T47D (cell line): ENCODE data around the gene TCFL5.

Experiments used
- DNase-seq, 2 experiments: peaks; one replicate each; pipeline versions ENCODE4 v3.0.0 to v3.0.0-alpha.2; 2011 to 2012; ENCODE audit warnings: low read depth in 1 of 2, low spot score in 1 of 2
- JUND ChIP-seq: IDR thresholded peaks from 2 replicates; pipeline ENCODE4 v1.6.1; 2012; ENCODE audit warnings: low read depth
- in situ Hi-C: cut with HindIII; loops from 2 replicates; pipeline ENCODE4 v1.10.0; 2016; ENCODE audit warnings: low sequenced_read_pairs, low pct_unique_long_range_greater_than_20kb

The TCFL5 gene

DNA sequence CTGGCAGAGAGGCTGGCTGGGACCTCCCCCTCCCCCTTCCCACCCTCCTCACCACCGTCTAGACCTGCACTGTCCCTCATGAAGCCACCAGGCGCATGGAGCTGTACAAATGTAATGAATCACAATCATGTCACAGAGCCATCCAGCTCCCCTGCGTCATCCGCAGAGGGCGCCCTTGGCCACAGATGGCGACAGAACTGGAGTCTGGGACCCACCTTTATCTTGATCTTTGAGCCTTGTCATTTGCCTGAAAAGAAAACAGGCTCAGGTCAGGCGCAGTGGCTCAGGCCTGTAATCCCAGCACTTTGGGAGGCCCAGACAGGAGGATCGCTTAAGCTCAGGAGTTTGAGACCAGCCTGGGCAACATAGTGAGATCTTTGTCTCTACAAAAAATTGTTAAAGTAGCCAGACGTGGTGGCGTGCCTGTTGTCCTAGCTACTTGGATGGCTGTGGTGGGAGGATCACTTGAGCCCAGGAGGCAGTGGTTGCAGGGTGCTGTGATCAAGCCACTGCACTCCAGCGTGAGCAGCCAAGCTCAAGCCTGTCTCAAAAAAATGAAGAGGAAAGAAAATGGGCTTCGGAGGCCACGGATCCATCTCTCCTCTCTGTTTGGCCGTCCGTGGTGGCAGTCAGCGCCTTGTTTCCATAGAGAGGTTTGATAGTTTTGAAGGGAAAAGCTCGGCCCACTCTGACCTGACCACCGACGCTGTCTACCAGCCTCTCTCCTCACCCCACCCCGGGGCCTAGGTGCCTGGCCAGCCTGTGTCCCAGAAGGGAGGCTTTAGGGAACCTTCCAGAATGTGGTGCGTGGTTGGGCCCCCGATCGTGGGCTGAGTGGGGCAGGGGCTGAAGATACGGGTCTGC, 38.6 kb downstream of the TCFL5 start:
- TF ChIP-seq JUND = no peak
- DNase-seq = peak; percentile 95 to 96
- in situ Hi-C loops = no loop called here

DNA sequence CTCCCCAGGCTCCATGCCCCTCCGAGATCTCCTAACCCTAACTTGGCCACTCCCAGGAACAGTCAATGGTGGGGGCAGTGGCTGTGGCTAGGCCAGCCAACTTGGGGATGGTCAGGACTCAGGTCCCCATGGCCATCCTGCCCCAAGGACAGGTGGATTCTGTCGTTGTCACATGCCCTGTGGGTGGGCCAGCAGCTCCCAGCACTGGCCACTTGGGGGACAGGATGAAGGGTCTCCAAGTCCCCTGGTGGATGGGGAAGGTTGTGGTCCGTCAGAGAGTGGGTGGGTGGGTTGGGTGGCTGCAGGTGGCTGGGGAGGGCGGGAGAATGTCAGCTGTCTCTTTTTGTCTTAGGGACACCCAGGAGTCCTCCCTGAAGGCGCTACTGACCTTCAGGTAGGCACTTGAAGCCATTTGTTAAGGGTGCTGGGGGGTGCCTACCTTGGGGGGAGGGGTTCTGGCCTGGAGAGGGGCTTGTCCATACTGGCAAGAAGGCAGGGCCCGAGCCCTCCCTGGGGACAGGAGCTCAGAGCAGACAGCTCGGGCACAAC, 39.3 kb downstream of the TCFL5 start:
- in situ Hi-C loops = no loop called here

DNA sequence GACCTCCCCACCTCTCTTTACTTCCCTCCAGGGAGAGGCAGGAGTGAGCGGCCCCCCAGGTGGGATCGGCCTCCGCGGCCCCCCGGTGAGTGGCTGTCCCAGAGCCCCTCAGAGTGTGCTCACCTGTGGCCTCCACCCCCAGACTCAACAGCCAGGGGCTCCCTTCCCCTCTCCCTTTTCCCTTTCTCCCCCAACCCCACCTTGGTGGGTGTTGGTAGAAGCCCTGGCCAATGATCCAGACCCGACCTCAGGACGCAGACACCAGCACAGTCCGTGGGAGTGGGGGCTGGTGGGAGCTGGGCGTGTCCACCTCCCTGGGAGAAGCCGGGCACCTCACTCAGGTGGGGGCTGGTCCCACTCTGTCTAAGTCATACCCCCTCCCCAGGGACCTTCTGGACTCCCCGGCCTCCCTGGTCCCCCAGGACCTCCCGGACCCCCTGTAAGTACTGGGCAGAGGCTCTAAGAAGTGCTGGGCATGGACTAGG, 39.9 kb downstream of the TCFL5 start:
- no peak for DNase-seq
- no peak for TF ChIP-seq JUND
- in situ Hi-C loops = no loop called here

More for the DNA sequence above, 39.3 kb downstream of the TCFL5 start:
- no peak for TF ChIP-seq JUND
- DNase-seq = no peak

DNA sequence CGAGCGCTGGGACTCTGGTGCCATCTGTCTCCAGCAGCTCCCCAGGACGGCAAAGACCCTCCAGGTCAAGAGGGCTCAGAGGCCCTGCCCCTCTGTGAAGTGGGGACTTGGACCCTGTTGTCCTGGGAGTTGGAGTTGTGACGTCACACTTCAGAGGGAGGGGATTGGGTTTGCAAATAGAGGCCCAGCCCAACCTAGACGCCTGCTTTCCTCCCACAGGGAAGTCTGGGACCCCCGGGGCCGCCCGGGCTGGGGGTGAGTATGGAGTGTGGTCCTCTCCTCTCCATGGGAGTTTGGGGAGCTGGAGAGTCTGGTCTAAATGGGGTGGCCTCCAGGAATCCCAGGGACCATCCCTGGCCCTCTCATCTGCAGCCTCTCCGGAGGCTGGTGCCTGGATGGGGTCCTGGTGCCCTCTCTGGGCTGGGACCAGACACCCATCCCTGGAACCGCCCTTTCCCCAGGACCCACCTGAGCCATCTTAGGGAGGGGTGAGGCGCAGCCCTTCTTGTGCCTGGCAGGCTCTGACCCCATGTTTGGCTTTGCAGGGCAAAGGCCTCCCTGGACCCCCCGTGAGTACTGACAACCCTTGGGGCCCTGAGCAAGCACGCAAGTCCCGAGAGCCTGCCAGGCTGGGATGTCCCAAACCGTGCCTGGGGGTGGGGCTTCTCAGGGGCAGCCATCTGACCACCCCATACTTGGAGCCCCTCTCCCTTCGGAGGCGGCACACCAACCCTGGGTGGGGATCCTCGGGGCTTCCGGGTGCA, 40.5 kb downstream of the TCFL5 start:
- no peak for DNase-seq
- in situ Hi-C loops = no loop called here

DNA sequence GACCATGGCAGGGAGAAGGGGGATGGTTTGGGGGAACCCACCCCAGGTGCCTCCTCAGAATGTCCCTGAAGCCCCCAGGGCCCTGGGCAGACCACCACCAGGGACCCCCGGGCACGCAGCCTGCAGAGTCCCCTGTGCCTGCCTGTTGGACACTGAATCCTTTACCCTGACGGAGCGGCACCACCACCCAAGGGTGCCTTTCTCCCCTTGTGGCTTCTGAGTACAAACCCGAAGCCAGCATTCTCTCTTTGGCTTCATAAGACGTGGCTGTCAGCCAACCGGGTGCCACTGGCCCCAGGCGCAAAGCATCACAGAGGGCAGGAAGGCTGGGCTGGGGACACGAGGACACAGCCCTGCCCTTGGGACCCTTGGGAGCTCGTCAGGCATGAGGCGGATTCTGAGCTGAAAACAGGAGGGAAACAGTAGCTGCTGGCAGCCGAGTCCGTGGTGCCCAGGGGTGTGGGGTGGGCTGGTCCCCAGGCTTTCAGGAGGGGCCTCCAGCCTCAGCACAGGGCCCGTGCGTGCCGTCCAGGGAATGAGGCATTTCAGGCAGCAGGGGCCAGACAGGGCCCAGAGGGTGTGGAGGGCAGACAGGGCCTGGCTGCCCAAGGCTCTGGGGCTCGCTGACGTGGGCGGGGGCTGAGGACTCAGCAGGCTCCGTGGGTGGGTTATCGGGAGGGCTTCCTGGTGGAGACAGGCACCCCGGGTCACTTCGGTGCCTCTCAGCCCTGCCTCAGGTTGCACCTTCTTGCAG, 41.2 kb downstream of the TCFL5 start:
- peak; percentile 73 to 88 for DNase-seq
- TF ChIP-seq JUND = no peak
- in situ Hi-C loops = no loop called here

More for the DNA sequence above, 40.5 kb downstream of the TCFL5 start:
- TF ChIP-seq JUND = no peak

DNA sequence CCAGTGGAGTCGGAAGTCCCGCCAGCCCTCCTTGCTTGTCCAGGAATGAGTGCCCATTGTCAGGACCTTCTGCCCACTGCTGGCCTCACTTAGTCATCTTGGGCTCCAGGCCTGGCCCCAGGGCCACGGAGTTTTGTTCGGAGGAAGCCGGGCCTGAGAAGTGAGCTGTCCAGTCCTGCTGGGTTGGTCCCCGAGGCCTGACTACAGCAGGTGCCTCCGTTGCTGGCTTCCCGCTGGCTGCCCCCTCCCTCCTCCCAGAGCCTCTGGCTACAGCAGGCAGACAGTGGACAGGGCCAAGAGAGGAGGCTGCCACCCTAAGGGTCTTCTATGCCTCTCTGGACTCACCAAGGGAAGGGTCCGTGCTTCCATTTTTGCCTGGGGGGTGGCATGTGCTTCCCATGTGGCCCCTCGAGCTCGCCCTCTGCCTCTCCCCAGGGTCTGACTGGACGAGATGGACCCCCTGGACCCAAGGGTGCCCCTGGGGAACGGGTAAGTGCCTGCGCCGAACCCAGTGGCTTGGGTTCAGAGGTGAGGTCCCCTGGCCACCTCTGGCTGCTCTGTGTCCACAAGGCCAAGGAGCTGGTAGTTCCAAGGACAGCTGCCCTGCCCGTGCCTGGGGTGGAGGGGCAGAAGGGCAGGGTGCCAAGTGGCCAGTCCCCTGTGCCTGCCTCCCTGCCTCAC, 42.0 kb downstream of the TCFL5 start:
- TF ChIP-seq JUND = no peak
- peak in 1 of 2 experiments; percentile 55 for DNase-seq
- in situ Hi-C loops = no loop called here

DNA sequence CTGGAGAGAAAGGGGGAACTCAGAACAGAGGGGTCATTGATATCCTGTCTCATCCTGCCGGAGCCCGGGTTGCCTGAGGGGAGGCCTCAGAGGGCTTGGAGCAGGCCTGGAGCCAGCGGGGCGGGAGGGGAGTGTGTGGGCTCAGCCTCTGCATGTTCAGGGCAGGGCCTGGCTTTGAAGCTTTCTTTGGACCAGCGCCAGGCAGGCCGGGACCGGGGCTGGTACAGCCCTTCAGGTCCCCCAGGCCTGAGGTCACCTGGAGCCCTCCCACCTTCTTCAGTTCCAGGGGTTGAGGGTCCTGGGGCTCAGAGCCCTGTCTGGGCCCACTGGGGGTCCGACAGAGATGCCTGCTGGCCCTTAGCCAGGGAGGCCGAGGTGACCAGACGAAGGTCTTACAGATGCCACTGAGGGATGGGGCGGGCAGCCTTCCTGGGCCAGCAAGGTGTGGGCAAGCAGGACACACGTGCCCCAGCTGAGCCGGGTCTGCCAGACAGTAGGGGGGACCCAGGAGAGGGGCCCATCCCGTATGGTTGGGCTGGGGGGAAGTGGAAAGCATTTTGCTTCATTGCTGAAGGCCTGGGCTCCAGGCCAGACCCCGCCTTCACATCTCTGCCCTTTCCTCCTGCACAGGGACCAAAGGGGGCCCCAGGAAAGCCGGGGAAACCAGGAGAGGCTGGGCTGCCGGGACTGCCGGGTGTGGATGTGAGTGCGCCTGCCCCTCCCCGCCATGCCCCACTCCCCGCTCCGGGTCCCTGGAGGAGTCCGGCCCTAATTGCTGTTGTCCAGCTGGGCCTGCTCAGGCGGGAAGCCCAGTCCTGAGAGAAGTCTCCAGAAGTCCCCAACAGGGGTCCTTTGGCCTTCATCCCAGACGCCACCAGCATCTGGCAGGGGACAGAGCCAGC, 42.8 kb downstream of the TCFL5 start:
- no peak for DNase-seq
- in situ Hi-C loops = no loop called here
- no peak for TF ChIP-seq JUND

DNA sequence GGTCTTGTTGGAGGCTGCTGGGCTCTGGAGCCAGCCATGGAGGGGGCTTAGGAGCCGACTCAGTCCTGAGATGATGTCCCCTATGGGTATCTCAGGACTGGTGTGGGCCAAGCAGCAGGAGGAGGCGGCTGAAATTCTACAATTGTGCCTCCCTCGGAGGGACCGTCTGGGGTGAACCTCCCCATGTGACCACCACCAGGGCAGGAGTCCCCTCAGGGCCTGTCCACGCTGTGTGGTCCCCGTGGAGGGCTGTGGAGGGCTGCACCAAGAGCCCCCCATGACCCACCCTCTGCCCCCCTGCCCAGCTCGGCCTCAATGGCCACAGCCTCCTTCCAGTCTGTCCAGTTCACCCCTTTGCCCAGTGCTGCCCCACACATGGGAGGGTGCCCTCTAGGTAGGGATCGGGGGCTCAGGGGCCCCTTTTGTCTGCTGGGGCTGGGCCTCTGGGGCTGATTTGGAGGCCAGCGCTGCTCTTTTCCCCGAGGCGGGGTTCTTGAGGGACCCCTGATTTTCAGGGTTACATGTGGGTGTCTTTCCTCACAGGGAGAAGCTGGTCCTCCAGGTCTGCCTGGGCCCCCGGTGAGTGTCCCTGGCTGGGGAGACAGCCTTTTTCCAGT, 43.5 kb downstream of the TCFL5 start:
- in situ Hi-C loops = no loop called here
- TF ChIP-seq JUND = no peak
- DNase-seq = no peak

DNA sequence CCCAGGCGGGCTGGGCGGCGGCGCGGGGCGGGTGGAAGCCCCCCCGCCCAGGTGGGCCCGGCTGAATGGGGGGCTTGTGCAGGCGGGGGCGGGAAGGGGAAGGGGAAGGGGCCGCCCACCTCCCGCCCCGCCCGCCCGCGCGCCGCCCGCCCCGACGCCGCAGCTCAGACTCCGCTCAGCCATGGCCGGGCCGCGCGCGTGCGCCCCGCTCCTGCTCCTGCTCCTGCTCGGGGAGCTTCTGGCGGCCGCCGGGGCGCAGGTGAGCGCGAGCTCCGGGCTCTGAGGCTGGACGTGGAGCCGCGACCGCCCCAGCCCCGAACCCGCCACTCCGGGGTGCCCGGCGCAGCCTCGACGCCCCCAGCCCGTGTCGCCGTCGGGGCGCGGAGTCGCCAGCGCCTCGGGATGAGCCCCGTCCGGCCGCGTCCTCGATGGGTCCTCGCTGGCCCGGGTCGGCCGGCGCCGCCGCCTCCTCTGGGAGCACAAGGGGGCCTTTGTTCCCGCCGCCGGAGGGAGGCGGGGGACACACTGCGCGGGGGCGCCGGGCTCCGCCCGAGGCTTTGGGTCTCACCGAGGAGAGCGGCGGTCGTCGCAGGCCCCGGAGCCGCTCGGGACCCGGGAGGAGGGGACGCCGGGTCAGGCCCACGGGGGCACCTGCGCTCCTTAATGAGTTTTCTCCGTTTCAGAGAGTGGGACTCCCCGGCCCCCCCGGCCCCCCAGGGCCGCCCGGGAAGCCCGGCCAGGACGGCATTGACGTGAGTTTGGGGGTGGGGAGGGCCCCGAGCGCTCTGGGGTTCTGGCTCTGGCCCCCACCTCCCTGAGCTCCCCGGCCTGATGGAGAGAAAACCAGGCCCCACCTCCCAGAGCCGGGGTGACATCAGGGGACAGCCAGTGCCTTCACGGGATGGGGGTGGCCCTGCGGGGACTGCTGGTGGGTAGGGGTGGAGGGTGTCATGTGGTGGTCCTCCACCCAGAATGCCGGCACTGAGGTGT, 44.4 kb downstream of the TCFL5 start, which contains the start of gene COL9A3:
Gene COL9A3, plus strand, starts transcription at position 167 of the 990 bp plus-strand sequence. Its CDS starts 15 bp downstream, at position 182.
- DNase-seq = no peak
- in situ Hi-C loops = no loop called here
- no peak for TF ChIP-seq JUND
